Endothelial cell of umbilical vein (primary cell): ENCODE results near the gene MC1R. TPM values are rescaled to one million over a fixed set of nuclear protein-coding genes. Genes with fewer than 3 reads are reported as not detected.

Experiments
- BruUV-seq: library from RNA; stranded (reverse); fragments of 400-500 nt; replicated peaks from 2 replicates; lab custom pipeline; 2021; lab: Mats Ljungman, UMichigan
- CTCF ChIA-PET: fragments of 300-600, 350-600 bp; sonication (Branson Sonifier 250); formaldehyde crosslinking; loops from one replicate; lab custom pipeline; 2021; ENCODE audit warnings: antibody characterized with exemption, inconsistent platforms; lab: Charles Lee
- POLR2A ChIA-PET: fragments of 300-600, 350-600 bp; sonication (Branson Sonifier 250); formaldehyde crosslinking; loops from one replicate; lab custom pipeline; 2021; ENCODE audit warnings: antibody characterized with exemption, inconsistent platforms; lab: Charles Lee
- DNase-seq: peaks from one replicate; pipeline ENCODE4 v3.0.0-alpha.2; 2011; ENCODE audit warnings: low read depth, low spot score
- FAIRE-seq: peaks from 2 replicates; lab custom pipeline; 2011; peaks lifted over from hg19 to GRCh38; lab: Jason Lieb, UNC
- H2AFZ ChIP-seq: 2 replicates; pipeline ENCODE4 v1.6.0; 2012; ENCODE audit warnings: low read depth, low read length, control low read depth, inconsistent platforms
- H3K27ac ChIP-seq: 2 replicates; pipeline ENCODE4 v1.5.1; 2011; ENCODE audit warnings: low read depth, mild to moderate bottlenecking, control low read depth, low read length, moderate library complexity; ENCODE audit not compliant: insufficient read depth
- H3K27me3 ChIP-seq, 2 experiments: 2 replicates each; pipeline versions ENCODE4 v1.6.0 to v1.6.1; 2011; ENCODE audit warnings: low read length in 2 of 2, mixed read lengths in 1 of 2; ENCODE audit not compliant: control insufficient read depth in 2 of 2, insufficient read depth in 2 of 2
- H3K36me3 ChIP-seq, 2 experiments: 2 replicates in 1 of 2; 3 replicates in 1 of 2; pipeline ENCODE4 v1.5.1; 2011; ENCODE audit warnings: low read length in 2 of 2, mild to moderate bottlenecking in 1 of 2, moderate library complexity in 1 of 2; ENCODE audit not compliant: control insufficient read depth in 2 of 2, insufficient read depth in 2 of 2; ENCODE audit errors: extremely low read depth in 1 of 2
- H3K4me1 ChIP-seq: 3 replicates; pipeline ENCODE4 v1.5.1; 2011; ENCODE audit warnings: mild to moderate bottlenecking, low read length; ENCODE audit not compliant: control insufficient read depth, insufficient read depth; ENCODE audit errors: extremely low read depth
- H3K4me2 ChIP-seq: 2 replicates; pipeline ENCODE4 v1.6.1; 2011; ENCODE audit warnings: low read length, control low read depth, mixed read lengths; ENCODE audit not compliant: insufficient read depth
- H3K4me3 ChIP-seq, 3 experiments: fragments of 200-600 bp in 1 of 3; sonication (generic), shearing (Covaris generic) in 1 of 3; replicated peaks in 1 of 3; 2 replicates each; pipeline ENCODE4 v1.5.1; 2011 to 2016; ENCODE audit warnings: control low read depth in 3 of 3, low read length in 3 of 3, mild to moderate bottlenecking in 2 of 3, inconsistent platforms in 1 of 3, low read depth in 1 of 3, moderate library complexity in 1 of 3; ENCODE audit not compliant: insufficient read depth in 1 of 3
- H3K79me2 ChIP-seq: 2 replicates; pipeline ENCODE4 v1.6.0; 2012; ENCODE audit warnings: low read length, inconsistent platforms; ENCODE audit not compliant: control insufficient read depth, insufficient read depth
- H3K9ac ChIP-seq: replicated peaks from 2 replicates; pipeline ENCODE3; 2011; ENCODE audit warnings: low read length, control low read depth; ENCODE audit not compliant: insufficient read depth; ENCODE audit errors: extremely low read depth
- H3K9me1 ChIP-seq: replicated peaks from 3 replicates; pipeline ENCODE4 v1.6.0; 2011; ENCODE audit warnings: mild to moderate bottlenecking, low read length; ENCODE audit not compliant: control insufficient read depth, insufficient read depth; ENCODE audit errors: extremely low read depth
- H3K9me3 ChIP-seq: replicated peaks from 2 replicates; pipeline ENCODE4 v1.5.1; 2012; ENCODE audit warnings: low read length, inconsistent platforms; ENCODE audit not compliant: control insufficient read depth, insufficient read depth
- H4K20me1 ChIP-seq: replicated peaks from 2 replicates; pipeline ENCODE3; 2011; ENCODE audit warnings: mild to moderate bottlenecking, low read length; ENCODE audit not compliant: control insufficient read depth, insufficient read depth; ENCODE audit errors: extremely low read depth
- CTCF ChIP-seq, 2 donors: IDR thresholded peaks; 1 replicate in 1 of 2; 2 replicates in 1 of 2; pipeline ENCODE4 v1.5.1; 2011; ENCODE audit warnings: low read length in 2 of 2, mild to moderate bottlenecking in 2 of 2, moderate library complexity in 2 of 2, control low read depth in 1 of 2, inconsistent platforms in 1 of 2, low read depth in 1 of 2; ENCODE audit not compliant: insufficient read depth in 1 of 2; ENCODE audit errors: extremely low read depth in 1 of 2
- EZH2 ChIP-seq: IDR thresholded peaks from 2 replicates; pipeline ENCODE4 v1.6.1; 2012; ENCODE audit warnings: borderline replicate concordance, low read depth, mild to moderate bottlenecking, moderate library complexity, low read length, inconsistent platforms; ENCODE audit not compliant: severe bottlenecking
- GATA2 ChIP-seq: IDR thresholded peaks from 2 replicates; pipeline ENCODE4 v1.7.0; 2011; ENCODE audit warnings: low read depth, mild to moderate bottlenecking, moderate library complexity, mixed read lengths, low read length; ENCODE audit not compliant: insufficient read length, insufficient read depth
- JUN ChIP-seq: IDR thresholded peaks from 2 replicates; pipeline ENCODE4 v1.6.1; 2011; ENCODE audit warnings: borderline replicate concordance, low read depth; ENCODE audit not compliant: insufficient read length, insufficient read depth
- MYC ChIP-seq: IDR thresholded peaks from one replicate; pipeline ENCODE4 v1.6.1; 2011; ENCODE audit warnings: mild to moderate bottlenecking, low read depth, low read length
- POLR2A ChIP-seq: IDR thresholded peaks from 2 replicates; pipeline ENCODE4 v1.6.1; 2012; ENCODE audit warnings: low read depth, mild to moderate bottlenecking, control low read depth, low read length
- POLR2AphosphoS5 ChIP-seq: IDR thresholded peaks from 2 replicates; pipeline ENCODE4 v1.6.1; 2012; ENCODE audit warnings: low read depth, mild to moderate bottlenecking, control low read depth, low read length, moderate library complexity; ENCODE audit not compliant: insufficient read depth
- dilution Hi-C: fragments of 300-500 bp; cut with MboI; formaldehyde crosslinking; loops from one replicate; pipeline ENCODE4 v1.15.0; 2019; ENCODE audit warnings: low sequenced_read_pairs; ENCODE audit not compliant: extremely low pct_ligation_motif_present
- intact Hi-C: fragments of 100-400 bp; cut with micrococcal nuclease; formaldehyde crosslinking; loops from one replicate; pipeline ENCODE4 v1.10.0; 2022
- polyA plus RNA-seq, 4 experiments: library from polyadenylated mRNA; depleted of rRNA in 3 of 4; stranded (reverse) in 3 of 4; unstranded in 1 of 4; fragments of >200 nt; gene quantifications; 2 replicates each; pipeline versions ENCODE4 v1.2.1 to v1.2.3, GENCODE V29; 2011 to 2012; ENCODE audit warnings: missing spikeins in 1 of 4
- total RNA-seq: library from RNA; stranded (reverse); gene quantifications from 2 replicates; pipeline ENCODE4 v1.2.3, GENCODE V29; 2021

The MC1R gene
- total and polyA plus RNA-seq, 2 donors (not counting 3 experiments of a cell fraction or from before 2014, with no cell fraction given), result 4.0 to 4.9 TPM

- DNase-seq (no peak), FAIRE-seq (no peak)
- no TSS peak for BruUV-seq
- H3K27ac ChIP-seq, result no peak overlapping the region
- dilution Hi-C loops, result no loop called here
- no peak overlapping the region for H3K4me3 ChIP-seq
- H2AFZ ChIP-seq, result no peak overlapping the region
- no peaks in the 10 kb centered on the region for H3K79me2 ChIP-seq
- no peaks in the 10 kb centered on the region for H4K20me1 ChIP-seq
- peaks cover 8 to 30% of the 10 kb centered on the region in 2 experiments for H3K36me3 ChIP-seq
- ChIA-PET POLR2A (no interaction called here), CTCF (no interaction called here)
- H3K9me3 ChIP-seq, result no peaks in the 10 kb centered on the region
- intact Hi-C loops, result no loop called here
- H3K4me1 ChIP-seq, result no peaks in the 10 kb centered on the region
- H3K27me3 ChIP-seq, result no peaks in the 10 kb centered on the region
- no peak overlapping the region for H3K9ac ChIP-seq
- TF ChIP-seq POLR2AphosphoS5 (no peak), POLR2A (no peak), EZH2 (no peak), MYC (no peak), GATA2 (no peak), JUN (no peak), CTCF (IDR thresholded peaks at IDR 0.05; ENCODE audit: extremely low read depth in 1 of 2, insufficient read depth in 1 of 2, low read depth in 1 of 2, low read length in 2 of 2) (no peak)
- no peak overlapping the region for H3K4me2 ChIP-seq
- no peaks in the 10 kb centered on the region for H3K9me1 ChIP-seq
These were observed 17.8 kb downstream of the MC1R start for GRCh38 chr16:89936508-89936907.
